Ecto neural progenitor cell (in vitro differentiated cells): ENCODE measurements around the gene SFTPB.
A peak's percentile ranks its signal among the peaks of the same experiment; 100 is the strongest.
"Not testable (repeated sequence)": the region's sequence is repeated elsewhere in the genome, so short reads cannot be mapped to it uniquely, and the experiment has no call there.

ENCODE experiments used
- DNase-seq: peaks from one replicate; pipeline ENCODE4 v3.0.0-alpha.2; 2018; ENCODE audit warnings: low spot score

Gene SFTPB

DNA sequence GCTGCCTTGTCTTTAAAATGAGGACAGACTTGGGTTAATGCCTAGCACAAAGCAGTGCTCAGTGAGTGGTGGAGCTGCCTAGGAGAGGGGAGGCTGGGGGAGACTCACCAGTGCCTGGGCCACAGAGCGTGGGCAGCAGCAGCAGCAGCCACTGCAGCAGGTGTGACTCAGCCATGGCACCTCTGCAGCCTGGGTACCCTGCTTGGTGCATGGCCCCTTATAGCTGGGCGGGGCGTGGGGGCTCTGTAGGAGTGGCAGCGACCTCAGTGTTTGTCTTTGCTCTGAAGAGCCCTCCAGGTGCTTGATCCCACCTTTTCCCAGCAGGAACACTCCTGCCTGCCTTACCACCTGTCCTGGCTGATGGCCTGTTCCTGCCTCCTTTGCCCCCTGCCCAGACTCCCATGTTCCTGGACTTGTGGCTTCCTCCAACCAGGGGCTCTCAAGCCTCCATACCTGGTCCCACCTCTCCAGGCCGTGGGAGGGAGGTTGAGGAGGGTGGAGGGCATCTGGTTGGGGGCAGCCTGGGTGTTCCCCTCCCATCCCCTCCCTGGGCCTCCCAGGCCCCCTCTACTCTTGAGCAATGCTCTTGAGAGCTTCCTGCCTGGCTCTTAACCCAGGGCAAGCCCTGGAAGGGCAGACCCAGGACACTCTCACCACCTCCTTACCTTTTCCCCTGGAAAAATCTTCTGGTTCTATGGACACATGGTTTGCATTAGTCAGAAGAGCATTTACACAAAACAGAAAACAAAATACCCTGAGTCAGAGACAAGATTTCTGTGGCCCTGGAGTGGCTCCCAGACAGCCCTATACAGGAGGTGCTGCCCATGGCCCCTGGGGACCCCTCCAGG lies at the start of gene SFTPB:
SFTPB (minus strand) TSS at position 191 of the 848 bp plus-strand sequence; CDS start at position 175, 16 bp downstream.
- DNase-seq = no peak

DNA sequence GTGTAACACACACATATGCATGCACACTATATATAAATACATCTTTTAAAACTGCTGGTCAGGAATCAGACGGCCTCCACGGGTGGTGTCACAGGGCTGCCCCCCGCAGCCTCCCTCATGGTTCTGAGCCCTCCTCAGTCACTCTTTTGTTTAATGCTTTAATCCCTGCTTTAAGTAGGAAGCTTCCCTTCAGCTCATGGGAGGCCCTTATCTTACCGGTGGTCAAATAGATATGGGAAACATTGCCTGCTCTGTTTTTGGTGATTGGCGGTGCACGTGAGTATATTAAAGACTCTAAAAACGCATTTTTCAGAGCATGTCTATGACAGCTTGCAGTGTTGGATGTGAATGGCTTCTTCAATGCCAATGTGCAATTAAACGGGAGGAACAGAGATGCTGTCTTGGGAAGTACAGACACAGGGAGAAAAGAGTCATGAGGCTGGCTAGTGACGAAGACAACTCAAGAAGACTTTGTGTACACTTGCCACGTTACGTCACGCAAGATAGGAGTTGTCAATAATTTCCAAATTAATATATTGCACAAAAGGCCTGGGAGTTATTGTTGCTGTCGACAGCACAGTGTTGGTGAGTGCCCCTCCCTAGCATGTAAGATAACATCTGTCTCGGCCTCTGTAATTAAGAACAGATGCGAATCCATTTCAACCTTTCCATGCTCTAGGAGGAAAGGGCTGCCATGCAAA lies 49.5 kb upstream of the SFTPB start:
- no peak for DNase-seq

DNA sequence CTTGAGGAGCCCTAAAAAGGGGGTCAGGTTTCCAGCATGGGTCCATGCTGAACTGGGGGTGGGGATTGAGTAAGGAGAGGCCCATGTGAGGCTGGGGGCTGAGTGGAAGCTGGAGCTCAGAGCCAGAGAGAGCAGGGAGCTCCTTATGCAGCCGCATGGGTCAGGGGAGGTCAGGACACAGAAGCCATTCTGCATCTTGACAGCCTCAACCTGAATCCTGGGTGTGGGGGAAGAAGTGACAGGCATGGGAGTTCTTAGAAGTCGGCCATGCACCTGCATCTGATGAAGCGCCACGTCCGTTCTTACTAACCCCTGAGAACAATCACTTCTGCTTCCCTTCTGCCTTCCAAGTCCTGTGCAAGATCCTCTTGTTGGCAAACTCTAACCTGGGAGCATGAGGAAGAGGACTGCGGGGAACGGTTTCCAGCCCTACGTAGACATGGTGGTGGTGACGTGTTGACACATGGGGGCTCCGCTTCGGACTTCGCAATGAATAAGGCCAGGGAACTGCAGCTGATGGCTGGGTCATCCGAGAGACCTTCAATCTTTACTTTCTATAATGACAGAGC lies 48.4 kb upstream of the SFTPB start:
- DNase-seq = no peak

DNA sequence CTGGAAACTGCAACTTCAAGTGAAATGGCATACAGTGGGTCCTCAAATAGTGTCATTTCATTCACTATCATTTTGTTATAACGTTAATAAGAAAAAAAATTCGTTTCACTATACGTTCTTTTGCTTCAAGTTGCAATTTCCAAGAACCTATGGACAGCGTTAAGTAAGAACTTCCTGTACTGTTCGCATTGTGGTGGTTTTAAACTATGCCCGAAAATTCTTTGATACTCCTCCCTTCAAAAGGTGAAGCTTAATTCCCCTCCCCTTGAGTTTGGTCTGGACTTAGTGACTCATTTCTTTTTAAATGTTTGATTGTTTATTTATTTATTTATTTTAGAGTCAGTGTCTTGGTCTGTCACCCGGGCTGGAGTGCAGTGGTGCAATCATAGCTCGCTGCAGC lies 46.8 kb upstream of the SFTPB start:
- no peak for DNase-seq

DNA sequence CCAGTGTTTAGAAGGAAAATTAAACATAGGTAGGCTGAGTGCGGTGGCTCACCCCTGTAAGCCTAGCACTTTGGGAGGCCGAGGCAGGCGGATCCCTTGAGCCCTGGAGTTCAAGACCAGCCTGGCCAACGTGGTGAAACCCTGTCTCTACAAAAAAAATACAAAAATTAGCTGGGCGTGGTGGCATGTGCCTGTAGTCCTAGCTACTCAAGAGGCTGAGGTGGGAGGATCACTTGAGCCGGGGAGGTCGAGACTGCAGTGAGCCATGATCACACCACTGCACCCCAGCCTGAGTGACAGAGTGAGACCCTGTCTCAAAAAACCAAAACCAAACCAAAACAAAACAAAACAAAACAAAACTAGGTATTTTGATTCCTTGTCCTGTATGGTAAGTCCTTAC lies 46.4 kb upstream of the SFTPB start:
- not testable (repeated sequence) for DNase-seq

DNA sequence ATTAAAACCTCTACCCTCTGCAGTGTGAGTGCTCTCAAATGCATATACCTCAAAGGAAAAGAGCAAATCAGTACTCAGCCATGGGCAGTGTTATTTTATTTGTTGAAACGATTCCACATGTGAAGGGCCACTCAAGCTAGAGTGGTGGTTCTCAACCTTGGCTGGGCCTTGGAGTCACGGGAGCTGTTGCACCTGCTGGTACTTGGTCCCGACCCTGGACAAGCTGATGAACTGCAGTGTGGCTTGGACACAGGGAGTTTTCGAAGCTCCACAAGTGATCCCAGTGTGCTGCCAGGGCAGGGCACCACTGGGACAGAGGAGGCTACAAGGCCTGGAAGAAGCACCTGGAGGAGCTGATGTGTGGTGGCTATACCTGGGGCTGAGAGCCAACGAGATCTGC lies 45.8 kb upstream of the SFTPB start:
- DNase-seq = peak; percentile 27

DNA sequence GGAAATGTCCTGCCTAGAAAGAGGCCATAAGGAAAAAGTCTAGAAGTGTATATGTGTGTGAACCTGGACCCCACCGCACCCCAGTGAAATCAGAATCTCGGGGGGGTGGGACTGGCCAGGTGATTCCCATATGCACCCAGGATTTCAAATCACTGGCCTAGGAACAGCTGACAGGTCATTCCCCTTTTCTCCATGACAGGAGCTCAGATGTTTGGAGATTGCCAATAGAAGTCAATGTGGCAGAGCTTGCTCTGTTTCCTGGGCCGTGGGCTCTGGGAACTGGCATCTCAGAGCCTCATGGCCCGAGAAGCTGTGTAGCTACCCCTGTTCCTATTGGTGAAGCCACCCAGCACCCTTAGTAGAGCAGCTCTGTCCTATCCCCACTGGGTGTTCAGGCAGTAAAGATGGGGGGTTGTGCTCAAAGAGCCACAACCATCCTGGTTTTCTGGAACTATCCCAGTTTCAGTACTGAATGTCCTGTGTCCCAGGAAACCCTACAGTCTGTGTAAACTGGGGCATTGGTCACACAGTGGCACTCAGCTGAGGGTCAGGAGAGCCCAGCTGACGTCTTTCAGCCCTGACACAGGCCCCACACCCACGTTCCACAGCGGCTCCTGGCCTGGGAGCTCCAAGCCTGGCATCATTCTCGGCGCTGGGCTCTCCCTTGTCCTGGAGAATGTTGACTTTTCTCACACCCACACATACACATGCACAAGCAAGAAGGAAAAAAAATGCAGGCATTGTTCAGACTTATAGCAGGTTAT lies 45.0 kb upstream of the SFTPB start:
- peak; percentile 28 for DNase-seq

DNA sequence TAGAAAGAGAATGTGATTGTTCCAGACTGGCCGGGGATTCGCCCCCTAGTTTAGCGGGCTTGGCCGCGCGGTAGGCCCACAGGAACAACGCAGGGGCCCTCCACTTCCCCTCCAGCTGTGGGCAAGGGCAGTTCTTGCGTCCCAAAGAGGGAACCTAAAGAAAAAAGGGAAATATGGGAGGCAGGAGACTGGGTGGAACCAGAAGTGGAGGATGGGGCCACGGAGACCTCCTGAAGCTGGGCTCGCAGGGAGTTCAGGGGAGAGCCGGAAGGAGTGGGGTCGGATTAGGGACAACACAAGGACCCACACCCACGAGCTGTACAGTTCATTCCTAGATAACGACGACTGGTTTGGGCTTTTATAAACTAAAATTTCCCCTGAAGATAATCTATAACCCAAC lies 44.3 kb upstream of the SFTPB start:
- peak; percentile 33 for DNase-seq

DNA sequence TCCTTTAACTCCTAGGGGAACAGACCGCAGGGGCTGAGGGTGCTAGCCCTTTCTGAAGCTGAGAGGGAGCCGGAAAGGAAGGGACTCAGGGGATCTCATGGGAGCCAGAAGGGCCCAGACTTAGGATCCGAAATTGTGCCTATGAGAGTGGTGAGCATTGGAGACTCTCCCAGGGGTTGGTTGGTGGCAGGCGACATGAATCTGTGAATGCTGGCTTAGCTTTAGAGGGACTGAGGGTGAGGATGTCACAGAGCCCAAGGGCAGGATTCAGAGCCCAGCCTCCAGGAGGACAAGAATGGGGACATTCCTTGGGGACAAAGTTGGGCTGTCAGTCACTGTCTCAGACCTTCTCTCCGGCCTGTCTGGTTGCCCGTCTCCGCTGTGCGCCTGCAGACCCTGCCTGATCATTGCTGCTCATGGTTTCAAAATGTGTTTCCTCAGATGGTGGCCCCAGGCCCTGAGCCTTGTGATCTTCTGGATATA lies 43.6 kb upstream of the SFTPB start:
- peak; percentile 25 for DNase-seq

DNA sequence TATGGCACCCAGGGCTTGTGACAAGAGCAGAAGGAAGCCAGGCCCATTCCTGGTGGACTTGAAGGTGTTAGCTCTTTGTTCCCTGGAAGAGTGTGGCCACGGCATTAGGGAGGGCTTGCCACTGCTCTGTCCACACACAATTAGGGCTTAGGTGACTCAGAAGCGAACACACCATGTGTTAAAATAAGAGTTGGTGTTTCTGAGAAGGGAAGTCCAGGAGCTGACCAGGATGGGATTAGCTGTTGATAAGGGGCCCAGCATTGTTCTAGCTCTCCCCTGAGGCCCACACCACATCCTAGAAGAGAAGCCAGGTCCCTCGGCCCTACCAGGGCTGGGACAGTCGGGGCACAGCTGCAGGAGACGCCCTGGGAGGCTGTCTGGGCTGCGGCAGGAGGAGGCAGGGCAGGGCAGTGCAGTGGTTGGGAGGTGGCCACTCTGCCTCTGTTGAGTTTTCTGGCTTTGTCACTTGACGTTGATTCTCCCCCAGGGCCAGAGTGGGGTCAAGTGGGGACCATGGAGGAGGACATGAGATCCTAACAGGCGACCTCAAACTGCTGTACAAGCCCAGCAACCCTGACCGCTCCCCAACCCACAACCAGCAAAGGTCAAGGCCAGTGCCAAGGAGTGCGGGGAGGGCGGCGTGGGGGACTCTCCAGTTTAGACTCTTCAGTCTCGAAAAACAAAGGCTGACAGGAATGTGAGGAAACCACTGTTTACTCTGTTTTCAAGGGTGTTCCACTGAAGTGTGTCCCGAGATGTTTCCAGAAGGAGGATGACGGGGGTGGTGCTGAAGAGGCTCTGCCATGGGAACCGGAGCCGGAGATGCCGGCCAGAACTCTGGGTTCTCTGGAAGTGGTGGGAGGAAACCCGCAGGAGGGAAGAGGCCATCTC lies 42.9 kb upstream of the SFTPB start:
- DNase-seq = peak; percentile 40

DNA sequence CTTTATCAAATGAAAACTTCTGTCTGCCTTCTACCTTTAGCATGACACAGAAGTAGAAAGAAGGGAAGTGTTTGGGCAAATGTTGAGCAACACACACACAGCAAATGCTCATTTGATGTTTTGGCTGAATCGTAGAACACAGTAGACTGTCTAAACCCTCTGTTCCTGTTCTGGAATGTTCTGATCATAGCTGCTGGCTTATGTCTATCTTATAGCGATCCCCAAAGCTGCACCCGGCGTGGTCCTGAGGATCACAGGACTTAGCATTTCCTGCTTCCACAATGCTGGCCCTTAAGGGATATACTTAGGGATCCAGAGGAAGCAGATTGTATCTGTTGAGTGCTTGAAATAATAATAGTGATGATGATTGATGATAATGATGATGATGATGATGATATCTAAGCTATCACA lies 41.4 kb upstream of the SFTPB start:
- no peak for DNase-seq

DNA sequence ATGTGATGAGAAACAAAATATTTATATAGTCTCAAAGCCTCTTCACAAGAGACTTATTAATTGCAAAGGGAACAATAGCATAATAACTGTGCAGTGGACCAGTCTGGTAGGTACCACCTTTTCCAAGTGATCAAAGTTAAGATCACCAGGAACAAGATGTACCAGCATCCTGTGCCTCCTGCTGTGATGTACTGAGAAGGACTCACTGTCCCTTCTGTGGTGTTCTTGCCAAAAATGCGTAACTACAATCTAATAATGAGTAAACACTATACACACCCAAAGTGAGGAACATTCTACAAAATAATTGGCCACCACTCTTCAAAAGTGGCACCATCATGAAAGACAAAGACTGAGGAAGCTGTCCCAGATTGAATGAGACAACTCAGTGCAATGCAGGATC lies 40.6 kb upstream of the SFTPB start:
- no peak for DNase-seq

DNA sequence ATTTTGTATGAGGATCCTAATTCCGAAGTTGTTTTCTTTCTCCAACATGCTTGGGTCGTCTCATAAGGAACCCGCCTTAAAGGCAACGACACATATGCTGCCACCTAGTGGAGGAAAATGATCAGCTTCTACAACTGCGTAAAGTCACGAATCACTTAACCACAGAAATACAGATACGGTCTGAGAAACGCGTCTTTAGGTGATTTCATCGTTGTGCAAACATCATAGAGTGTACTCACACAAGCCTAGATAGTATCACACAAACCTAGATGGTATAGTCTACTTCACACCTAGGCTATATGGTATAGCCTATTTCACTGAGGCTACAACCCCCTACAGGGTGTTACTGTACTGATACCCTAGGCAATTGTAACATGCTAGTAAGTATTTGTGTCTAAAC lies 39.3 kb upstream of the SFTPB start:
- DNase-seq = no peak

DNA sequence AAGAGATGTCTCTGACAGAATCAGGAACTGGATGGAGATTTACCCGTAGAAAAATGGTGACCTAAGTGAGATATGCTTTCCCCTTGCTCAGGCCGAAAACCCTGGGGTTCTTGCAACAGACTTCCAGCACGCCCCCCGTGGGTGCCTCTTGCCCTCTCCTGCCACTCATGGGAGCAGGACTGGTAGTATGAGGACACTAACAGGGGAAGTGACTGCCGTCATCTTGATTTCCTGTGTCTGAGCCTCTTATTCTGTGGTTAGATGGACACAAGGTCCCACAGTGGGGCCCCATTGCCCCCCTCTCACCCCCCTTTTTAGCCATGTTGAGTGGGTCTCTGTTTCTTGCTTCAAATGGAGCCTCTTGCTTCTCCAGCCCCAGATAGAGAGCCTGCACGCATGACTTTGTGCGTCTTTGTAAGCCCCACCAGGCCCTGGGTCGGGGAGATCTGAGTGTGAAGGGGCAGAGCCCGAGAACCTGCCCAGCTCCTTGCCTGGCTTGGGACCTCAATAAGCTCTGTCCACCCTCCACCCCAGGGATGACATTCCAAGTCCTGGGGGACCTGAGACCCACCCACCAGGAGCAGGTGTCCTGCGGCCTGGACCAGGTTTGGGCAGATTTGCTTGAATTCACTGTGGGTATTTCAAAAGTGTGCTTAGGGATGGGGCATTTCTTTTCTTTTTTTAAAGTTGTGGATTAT lies 38.7 kb upstream of the SFTPB start:
- no peak for DNase-seq

DNA sequence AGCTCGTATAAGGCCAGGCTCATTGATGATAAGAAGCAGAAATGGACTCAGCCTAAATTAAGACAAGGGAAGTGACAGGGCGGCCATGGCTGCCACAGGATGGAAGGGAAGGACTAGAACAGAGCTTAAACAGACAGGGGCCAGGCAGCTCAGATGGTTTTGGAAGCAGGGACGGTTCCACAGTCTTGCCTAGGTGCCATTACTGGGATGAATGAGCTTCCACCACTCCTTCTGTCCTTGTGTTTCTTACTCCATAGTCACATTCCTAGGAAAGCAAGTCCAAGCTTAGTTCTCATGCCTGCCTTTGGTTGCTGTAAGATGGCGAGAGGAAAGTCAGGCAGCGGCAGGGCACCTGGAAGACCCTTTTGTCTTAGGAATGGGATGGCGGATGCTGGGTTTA lies 38.1 kb upstream of the SFTPB start:
- no peak for DNase-seq

DNA sequence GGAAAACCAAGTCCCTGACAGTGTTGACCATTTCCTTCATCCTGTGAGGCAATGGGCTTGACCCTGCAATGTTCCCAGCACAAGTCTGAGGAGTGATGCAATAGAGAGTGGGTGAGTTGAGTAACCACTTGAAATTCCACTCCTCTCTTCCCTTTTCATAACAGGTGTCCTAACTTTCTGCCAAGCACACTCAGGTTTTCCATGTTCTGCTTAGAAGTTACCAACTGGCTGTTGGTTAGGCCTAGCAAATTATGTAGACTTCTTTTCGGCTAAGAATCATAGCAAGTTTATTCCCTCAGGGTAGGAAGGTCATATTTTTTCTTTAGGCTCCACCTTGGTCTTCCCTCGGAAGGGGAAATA lies 37.7 kb upstream of the SFTPB start:
- no peak for DNase-seq

DNA sequence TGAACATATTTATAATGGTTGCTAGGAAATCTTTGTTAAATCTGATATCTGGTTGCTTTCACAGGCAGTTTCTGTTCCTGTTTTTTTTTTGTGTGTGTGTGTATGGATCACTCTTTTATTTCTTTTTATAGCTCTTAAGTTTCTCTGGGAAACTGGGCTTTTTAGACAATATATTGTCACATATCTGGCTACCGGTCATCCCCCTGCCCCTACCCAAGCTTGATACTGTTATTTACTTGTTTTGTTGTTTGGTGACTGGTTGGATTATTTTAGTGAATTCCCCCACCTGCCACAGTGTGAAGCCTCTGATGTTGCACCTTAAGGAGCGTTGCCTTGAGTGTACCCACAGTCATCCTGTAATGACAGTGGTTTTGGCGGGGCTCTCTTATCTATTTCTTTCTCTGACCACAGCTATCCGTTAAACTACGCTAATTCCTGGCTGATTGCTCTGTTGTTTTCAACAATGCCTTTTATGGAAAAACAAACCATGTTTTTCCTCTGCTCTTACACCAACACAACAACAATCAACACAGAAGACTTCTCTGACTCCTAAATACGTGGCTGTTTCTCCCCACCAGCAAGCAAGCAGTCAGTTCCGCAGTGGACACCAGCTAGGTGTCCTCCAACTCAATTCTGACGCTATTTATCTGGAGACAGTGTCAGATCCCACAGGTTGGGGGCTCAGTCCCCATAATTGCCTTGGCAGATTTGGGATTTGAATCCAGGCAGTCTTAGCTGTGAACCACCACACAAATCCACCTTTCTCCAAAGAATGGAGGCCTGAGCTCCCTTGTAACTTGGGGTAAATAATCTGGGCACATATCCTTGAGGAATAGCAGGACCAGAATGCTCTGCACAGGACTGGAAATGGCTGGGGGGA lies 37.0 kb upstream of the SFTPB start:
- no peak for DNase-seq

DNA sequence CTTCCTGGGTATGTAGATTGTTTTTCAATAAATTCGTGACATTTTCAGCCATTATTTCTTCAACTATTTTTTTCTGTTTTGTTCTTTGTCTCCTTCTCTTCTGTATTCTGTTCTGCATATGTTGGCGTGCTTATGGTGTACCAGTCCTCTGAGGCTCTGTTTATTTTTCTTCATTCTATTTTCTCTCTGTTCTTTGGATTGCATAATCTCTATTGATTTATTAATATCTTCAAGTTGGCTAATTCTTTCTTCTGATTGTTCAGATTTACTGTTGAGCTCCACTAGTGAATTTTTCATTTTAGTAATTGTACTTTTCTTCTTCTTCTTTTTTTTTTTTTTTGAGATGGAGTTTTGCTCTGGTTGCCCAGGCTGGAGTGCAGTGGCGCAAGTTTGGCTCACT lies 36.0 kb upstream of the SFTPB start:
- DNase-seq = no peak

DNA sequence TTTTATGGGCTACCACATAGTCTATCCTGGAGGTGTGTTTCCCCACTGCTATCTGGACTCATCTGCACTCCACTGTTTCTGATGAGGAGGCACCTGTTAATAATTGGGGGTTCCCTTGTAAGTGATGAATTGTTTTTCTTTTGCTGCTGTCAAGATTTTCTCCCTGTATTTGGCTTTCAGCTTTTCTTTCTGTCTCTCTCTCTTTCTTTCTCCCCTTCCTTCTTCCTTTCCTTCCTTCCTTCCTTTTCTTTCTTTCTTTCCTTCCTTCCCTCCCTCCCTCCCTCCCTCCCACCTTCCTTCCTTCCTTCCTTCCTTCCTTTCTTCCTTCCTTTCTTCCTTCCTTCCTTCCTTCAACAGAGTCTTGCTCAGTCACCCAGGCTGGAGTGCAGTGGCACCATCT lies 35.3 kb upstream of the SFTPB start:
- no peak for DNase-seq

DNA sequence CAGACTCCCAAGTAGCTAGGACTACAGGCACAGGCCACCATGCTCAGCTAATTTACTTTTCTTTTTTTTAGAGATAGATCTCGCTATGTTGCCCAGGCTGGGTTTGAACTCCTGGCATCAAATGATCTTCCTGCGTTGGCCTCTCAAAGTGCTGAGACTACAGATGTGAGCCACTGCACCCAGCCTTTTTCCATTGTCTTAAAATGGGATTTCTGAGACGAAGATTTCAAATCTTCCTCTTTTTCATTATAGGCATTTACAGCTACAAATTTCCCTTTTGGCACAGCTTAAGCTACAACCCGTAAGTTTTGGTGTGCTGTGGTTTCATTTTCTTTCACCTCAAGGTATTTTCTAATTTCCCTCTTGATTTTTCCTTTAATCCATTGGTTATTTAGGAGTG lies 34.8 kb upstream of the SFTPB start:
- DNase-seq = no peak
